GM21825 (cell line): Measurements from ENCODE around the gene SLC12A2.

Experiments used
- ATAC-seq: cut with Tn5 transposase; IDR thresholded peaks from one replicate; pipeline ENCODE4 v1.9.1; 2021; ENCODE audit warnings: mild to moderate bottlenecking, moderate library complexity; ENCODE audit not compliant: unreplicated experiment

Gene SLC12A2

GRCh38 chr5:128220841-128221240 lies 137.3 kb downstream of the SLC12A2 start:
- ATAC-seq = no peak

DNA sequence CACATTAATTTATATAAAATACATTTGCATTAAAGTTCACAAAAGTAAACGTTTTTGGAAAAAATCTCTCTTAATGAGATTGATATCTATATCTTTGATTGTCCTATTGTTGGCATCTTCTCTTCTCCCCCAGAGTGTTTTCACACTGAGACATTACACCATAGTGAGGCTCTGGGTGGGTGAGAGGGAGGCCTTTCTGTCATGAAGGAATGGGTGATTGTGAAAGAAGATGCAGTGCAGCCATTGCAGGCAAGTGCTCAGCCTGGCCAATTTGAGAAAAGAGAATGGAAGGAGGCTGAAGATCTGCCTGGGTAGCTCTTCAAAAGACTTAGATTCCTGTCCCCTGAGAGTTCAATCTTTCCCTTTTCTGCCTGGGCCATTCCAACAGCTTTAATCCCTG lies 140.8 kb downstream of the SLC12A2 start:
- no peak for ATAC-seq

DNA sequence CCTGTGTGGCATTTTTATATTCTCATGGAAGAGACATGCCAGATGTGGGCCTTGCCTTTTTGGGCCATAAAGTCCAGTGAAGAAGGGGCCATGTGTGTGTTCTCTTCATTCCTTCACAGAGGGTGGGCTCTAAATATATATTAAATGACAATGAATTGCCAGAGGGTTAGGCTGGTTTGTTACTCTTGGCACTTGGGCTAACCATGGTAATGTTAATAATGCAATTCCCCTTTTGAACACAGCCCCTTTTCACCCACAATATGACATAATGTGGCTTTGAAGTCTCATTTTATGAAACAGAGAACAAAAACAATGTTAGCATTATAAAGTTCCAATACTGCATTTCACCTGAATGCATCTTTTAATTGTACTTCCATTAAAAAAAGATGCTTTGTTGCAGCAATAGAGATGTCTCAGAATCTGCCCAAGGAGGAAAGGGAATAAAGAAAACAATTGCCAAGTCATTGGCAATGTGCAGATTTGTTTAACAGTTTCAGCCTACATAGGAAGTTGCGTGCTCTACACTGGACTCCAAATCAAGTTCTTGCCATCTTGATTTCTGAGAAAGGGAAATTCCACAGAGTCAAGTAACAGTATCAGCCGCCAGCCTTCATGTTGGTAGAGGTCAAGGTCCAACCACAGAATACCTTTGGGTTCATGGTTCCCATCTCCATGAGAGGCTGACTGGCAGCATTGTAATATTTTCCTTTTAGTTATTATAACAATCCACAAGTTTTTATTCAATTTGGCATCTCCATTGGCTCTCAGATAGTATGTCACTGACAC lies 141.9 kb downstream of the SLC12A2 start:
- ATAC-seq = no peak

GRCh38 chr5:128228008-128228407 lies 144.4 kb downstream of the SLC12A2 start:
- no peak for ATAC-seq

DNA sequence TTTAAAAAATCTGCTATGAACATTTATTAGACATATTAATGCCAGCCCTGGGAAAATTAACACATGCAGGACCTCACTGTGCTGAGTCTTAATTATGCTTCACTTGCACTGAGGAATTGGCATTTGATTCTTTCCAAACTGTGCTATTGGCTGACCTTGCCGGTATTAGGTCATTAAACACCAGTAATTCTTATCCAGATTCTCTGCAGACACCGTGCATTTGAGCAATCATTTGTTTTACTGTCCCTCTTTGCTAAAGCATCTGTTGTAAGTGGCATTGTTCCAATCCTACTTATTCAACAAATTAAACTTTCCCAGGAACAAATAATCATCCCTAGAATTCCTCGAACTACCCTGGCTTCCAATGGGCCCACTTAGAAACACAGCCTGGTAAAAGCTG lies 145.0 kb downstream of the SLC12A2 start:
- no peak for ATAC-seq

DNA sequence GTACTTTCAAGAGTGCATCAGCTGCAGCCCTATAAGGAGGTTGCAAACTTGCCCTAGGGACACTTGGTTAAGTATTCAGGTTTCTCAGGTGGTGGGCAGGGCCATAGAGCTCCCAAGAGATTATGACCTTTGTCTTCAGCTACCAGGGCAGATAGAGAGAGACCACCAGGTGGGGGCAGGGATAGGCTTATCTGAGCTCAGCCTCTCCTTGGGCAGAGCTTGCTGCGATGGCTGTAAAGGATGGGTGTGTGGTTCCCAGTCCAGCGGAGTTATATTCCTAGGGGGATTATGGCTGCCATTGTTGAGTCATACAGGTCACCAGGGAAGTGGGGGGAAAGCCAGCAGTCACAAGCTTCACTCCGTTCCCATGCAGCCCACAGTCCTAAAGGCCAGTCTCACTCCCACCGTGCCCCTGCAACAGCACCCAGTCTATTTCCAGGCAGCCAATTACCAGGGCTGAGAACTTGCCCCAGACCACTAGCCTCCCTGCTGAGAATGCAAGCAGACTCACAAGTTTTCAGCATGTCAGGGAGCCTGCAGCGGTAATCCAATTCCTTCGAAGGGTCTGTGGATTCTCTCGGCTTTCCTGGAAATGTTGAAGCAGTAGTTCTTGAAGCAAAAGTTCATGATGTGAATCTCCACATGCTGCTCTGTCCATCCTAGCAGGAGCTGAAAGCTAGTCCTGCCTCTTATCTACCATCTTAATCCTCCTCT lies 151.5 kb downstream of the SLC12A2 start:
- ATAC-seq = no peak

GRCh38 chr5:128236334-128236733 lies 152.8 kb downstream of the SLC12A2 start:
- no peak for ATAC-seq

DNA sequence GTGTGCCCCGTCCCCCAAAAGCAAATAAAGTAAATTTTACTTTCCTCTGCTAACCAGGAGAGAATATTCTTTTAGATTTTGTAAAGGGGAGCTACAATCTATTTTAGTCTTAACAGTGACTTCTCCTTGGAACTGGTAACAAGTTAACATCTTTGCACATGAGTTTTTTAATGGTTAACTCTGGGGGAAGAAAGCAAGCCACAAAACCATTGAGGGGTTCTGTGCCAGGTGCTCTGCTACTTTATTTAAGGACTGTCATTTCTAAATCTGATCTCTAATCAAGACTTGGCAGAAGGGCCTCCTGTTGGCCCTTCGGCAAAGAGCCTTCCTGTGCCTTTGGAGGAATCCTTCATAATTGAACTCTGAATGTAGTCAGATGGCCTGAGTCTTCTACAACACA lies 153.4 kb downstream of the SLC12A2 start:
- no peak for ATAC-seq

DNA sequence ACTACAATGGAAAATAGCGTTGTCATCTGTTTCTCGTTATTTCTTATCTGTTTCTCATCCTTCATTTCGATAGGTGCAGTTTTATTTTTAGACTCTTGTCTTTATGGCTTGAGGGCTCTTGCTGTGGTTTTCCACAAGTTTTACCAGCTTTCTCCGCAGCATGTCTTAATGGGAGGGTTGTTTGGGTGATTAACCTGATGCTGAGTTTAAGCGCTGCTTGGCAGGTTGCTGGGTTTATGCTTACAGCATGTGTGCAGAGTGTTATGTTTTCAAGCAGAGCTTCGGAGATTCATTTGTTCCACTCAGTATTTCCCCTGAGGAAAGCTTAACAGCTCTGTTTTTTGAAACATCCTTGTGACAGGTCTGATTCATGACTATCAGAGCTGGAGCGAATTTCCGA lies 154.0 kb downstream of the SLC12A2 start:
- ATAC-seq = no peak
